Lower lobe of right lung (tissue), 2 donors: ENCODE measurements around the gene HPCAL4. TPM values are rescaled to one million over a fixed set of nuclear protein-coding genes. Genes with fewer than 3 reads are reported as not detected.

Experiments used
- ATAC-seq, 2 donors: fragments of 200-7000 bp; cut with Tn5 transposase; one replicate each; pipeline ENCODE4 v1.9.1; 2020 to 2022; ENCODE audit warnings: mild to moderate bottlenecking in 2 of 2, moderate library complexity in 2 of 2
- DNase-seq: peaks from one replicate; pipeline ENCODE4 v3.0.0-alpha.2; 2020
- H3K27ac ChIP-seq: fragments of 200-600 bp; one replicate; pipeline ENCODE4 v1.8.0; 2022
- H3K27me3 ChIP-seq: fragments of 200-600 bp; one replicate; pipeline ENCODE4 v1.8.0; 2022; ENCODE audit warnings: low read depth
- H3K36me3 ChIP-seq: fragments of 200-600 bp; one replicate; pipeline ENCODE4 v1.8.0; 2022; ENCODE audit warnings: mild to moderate bottlenecking
- H3K4me1 ChIP-seq: fragments of 200-600 bp; one replicate; pipeline ENCODE4 v1.8.0; 2022
- H3K4me3 ChIP-seq: fragments of 200-600 bp; one replicate; pipeline ENCODE4 v1.8.0; 2022; ENCODE audit warnings: mild to moderate bottlenecking
- H3K9me3 ChIP-seq: fragments of 200-600 bp; one replicate; pipeline ENCODE4 v1.8.0; 2022
- intact Hi-C: fragments of 100-400 bp; cut with DNase I; formaldehyde crosslinking; loops from one replicate; pipeline ENCODE4 v1.11.0; 2022
- total RNA-seq: library from RNA; stranded (reverse); fragmentation: NEBNext Ultra II Directional; extraction: Animal tissue kit (Norgen Biotek cat#: 25700); gene quantifications from one replicate; pipeline ENCODE4 v1.2.1, GENCODE V29; 2021
- TF ChIP-seq, protein P1 (sequence below): fragments of 200-600 bp; IDR thresholded peaks from one replicate; pipeline ENCODE4 v1.8.0; 2022; ENCODE audit warnings: antibody characterized with exemption, mild to moderate bottlenecking
- donor health status: DM: no; HTN: yes; CAD: no; lungs with severe emphysema.

The HPCAL4 gene
- total RNA-seq, 1 donor from 2014 or later = 0.41 TPM

DNA sequence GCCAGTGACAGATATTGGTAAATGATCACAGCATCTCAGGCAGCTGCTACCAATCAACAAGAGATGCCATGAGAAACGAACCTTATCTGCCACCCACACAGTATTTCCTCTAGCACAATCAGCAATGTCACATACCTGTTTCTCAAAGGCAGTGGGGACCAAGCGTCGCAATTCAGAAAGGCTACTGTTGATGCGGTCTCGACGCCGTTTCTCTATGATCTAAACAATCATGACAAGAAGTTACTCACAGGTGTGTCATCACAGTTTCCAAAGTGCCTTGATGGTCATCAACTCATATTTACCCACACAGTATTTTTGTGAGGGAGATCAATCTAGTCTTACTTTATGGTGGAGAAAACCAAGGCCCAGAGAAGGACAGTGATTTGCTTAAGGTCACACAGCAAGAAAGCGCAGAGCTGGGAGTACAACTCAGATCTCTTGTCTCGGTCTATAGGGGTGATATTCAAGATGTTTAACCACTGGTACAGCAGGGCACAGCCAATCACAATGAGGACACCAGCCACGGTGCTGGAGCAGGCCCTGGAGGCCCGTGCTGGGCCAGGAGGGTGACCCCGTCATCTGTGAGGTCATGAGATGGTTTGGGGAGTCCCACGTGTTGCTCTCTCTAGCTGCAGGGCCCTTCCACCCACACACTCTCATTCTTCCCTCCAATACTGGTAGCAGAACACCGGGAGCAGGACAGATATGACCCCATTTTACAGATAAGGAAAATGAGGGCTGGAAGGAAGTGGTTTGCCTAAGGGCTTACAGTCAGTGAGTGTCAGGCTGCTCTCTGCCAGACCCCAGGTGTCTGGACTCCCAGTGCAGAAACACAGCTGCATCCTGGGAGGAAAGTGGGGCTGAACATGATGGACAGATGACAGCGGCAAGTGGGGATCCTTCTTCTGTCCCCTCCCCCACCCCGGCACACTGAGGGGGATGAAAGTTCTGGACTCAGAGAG, 59.6 kb downstream of the HPCAL4 start:
- H3K36me3 ChIP-seq = peaks cover 31% of the 10 kb centered on the region
- TF ChIP-seq, protein P1, sequence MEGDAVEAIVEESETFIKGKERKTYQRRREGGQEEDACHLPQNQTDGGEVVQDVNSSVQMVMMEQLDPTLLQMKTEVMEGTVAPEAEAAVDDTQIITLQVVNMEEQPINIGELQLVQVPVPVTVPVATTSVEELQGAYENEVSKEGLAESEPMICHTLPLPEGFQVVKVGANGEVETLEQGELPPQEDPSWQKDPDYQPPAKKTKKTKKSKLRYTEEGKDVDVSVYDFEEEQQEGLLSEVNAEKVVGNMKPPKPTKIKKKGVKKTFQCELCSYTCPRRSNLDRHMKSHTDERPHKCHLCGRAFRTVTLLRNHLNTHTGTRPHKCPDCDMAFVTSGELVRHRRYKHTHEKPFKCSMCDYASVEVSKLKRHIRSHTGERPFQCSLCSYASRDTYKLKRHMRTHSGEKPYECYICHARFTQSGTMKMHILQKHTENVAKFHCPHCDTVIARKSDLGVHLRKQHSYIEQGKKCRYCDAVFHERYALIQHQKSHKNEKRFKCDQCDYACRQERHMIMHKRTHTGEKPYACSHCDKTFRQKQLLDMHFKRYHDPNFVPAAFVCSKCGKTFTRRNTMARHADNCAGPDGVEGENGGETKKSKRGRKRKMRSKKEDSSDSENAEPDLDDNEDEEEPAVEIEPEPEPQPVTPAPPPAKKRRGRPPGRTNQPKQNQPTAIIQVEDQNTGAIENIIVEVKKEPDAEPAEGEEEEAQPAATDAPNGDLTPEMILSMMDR = no peak
- no peaks in the 10 kb centered on the region for H3K27me3 ChIP-seq
- H3K4me3 ChIP-seq = peak overlapping the region; percentile 37
- H3K9me3 ChIP-seq = no peaks in the 10 kb centered on the region
- ATAC-seq = no peak
- H3K4me1 ChIP-seq = peaks cover 21% of the 10 kb centered on the region
- DNase-seq = no peak
- intact Hi-C loops = no loop called here
- no peak overlapping the region for H3K27ac ChIP-seq

DNA sequence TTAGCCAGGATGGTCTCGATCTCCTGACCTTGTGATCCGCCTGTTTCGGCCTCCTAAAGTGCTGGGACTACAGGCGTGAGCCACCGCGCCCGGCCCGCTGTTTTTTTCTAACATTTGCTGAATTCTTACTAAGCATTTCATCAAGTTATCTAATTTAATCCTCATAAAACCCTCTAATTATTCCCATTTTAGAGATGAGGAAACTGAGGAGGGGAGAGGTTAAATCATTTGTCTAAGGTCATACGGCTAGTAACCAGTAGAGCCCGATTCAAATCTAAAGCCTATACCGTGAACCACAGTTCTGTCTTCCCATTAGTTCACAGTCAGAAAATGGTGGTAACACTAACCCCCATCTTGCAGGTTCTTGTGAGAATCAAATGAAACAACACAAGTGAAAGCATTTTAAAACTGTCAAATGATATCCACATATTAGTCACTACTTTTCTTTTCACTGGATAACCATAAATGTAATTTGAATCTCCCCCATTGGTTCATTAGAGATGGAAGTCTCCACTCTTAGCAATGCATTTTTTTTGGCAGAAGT, 62.4 kb downstream of the HPCAL4 start:
- H3K27me3 ChIP-seq = no peaks in the 10 kb centered on the region
- peaks cover 33% of the 10 kb centered on the region for H3K36me3 ChIP-seq
- DNase-seq (no peak), ATAC-seq (no peak)
- TF ChIP-seq, protein P1 = no peak
- intact Hi-C loops = no loop called here
- H3K27ac ChIP-seq = no peak overlapping the region
- no peak overlapping the region for H3K4me3 ChIP-seq
- H3K4me1 ChIP-seq = no peaks in the 10 kb centered on the region
- H3K9me3 ChIP-seq = no peaks in the 10 kb centered on the region

Other genes with a start within 250 kb of the HPCAL4 start
- not detected for gene BMP8A, start 199.8 kb downstream of the HPCAL4 start, total RNA-seq
- gene PABPC4, start 114.6 kb downstream of the HPCAL4 start, total RNA-seq = 203 TPM
- 10.4 TPM for gene HEYL, start 51.8 kb downstream of the HPCAL4 start, total RNA-seq
- gene NT5C1A, start 19.3 kb downstream of the HPCAL4 start, total RNA-seq = not detected
- 34.6 TPM for gene PPIE, start 47.4 kb upstream of the HPCAL4 start, total RNA-seq
- gene OXCT2, start 79.9 kb upstream of the HPCAL4 start, total RNA-seq = 0.47 TPM
- gene BMP8B, start 97.4 kb upstream of the HPCAL4 start, total RNA-seq = 1.7 TPM
- gene TRIT1, start 192.1 kb upstream of the HPCAL4 start, total RNA-seq = 12.3 TPM
- 3.9 TPM for gene MYCL, start 210.5 kb upstream of the HPCAL4 start, total RNA-seq